ENCODE results near the gene MYMX. TPM values are rescaled to one million over a fixed set of nuclear protein-coding genes. Genes with fewer than 3 reads are reported as not detected.

The MYMX gene
- polyA plus RNA-seq, 1 donor from 2014 or later, result not detected

DNA sequence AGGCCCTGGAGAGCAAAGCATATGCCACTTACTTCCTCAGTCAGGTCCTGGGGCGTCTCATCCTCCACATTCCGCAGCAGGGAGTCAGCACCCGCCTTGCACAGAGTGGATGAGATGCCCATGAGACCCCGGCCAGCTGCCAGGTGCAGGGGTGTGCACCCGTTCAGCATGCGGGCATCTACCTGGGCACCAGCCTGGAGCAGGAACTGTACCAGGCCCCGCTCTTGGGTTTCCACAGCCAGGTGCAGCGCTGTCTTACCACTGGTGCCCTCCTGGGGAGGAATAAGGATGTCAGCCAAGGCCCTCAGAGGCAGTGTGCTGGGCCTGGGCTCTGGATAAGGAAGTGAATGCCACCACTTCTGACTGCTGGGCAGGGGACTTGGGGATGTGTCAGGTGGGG lies 43.3 kb downstream of the MYMX start:
- Histone ChIP-seq H3K9ac (ENCODE audit: low read length) (no peak overlapping the region), H3K9me2 (ENCODE audit: insufficient read depth, low read length) (no peaks in the 10 kb centered on the region), H3K9me3 (ENCODE audit: low read length) (no peaks in the 10 kb centered on the region), H4K20me1 (ENCODE audit: insufficient read depth) (peaks cover 4% of the 10 kb centered on the region), H3K4me2 (ENCODE audit: low read length) (no peak overlapping the region), H3K27me3 (ENCODE audit: insufficient read depth, low read depth, low read length) (no peaks in the 10 kb centered on the region), H3F3A (ENCODE audit: insufficient read depth, low read length, poor library complexity, severe bottlenecking) (no peaks in the 10 kb centered on the region), H3K4me3 (ENCODE audit: low read length) (no peak overlapping the region), H3K36me3 (ENCODE audit: insufficient read depth, low read length) (no peaks in the 10 kb centered on the region), H2AFZ (ENCODE audit: low read depth, low read length) (no peak overlapping the region), H3K27ac (ENCODE audit: low read length) (no peak overlapping the region), H3K79me2 (replicated peaks; ENCODE audit: insufficient read depth, low read length) (peaks cover 33% of the 10 kb centered on the region)
- no peak for TF ChIP-seq SMC3 (conservative IDR thresholded peaks at IDR 0.05; ENCODE audit: poor library complexity)
- TF ChIP-seq POLR2AphosphoS5 (IDR thresholded peaks at IDR 0.05), result no peak
- TF ChIP-seq EZH2 (IDR thresholded peaks at IDR 0.05; ENCODE audit: borderline replicate concordance, insufficient read depth, low read length, poor library complexity, severe bottlenecking), result no peak

DNA sequence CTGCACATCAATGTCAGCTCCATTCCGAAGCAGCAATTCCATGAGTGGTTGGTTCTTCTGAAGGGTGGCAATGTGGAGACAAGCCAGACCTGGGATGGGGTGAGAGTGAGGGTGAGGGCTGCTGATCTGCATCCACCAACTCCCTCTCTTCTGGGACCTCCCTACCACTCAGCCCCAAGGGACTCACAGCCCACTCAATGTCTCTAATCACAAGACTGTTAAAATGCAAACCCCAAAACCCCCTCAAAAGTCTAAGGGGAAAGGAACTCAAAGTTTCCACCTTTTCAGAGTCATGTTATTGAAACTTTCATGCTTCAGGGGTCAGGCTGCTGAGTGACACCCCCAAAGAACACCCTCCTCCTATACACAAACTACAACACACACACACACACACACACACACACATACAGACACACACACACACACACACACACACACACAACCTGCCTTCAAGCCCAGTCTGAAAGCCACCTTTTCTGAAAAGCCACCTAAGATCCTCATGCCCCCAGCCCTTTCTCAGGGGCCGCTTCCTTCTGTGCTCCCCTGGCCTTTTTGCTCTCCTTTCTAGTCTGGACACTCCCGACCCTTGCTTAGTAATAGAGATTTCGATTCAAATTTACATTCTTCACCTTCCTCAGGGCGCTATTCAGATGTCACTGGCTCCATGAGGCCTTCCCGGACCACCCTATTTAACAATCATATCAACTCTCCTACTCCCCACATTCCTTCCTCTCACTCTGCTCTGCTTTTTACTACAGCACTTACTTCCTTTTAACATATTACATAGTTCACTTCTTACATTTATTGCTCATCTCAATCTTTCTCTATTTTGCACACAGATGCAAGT lies 43.9 kb downstream of the MYMX start:
- Histone ChIP-seq H3K9ac (ENCODE audit: low read length) (no peak overlapping the region), H3K36me3 (ENCODE audit: insufficient read depth, low read length) (no peaks in the 10 kb centered on the region), H3K27ac (ENCODE audit: low read length) (no peak overlapping the region), H3K4me2 (ENCODE audit: low read length) (no peak overlapping the region), H3F3A (ENCODE audit: insufficient read depth, low read length, poor library complexity, severe bottlenecking) (no peaks in the 10 kb centered on the region), H3K27me3 (ENCODE audit: insufficient read depth, low read depth, low read length) (no peaks in the 10 kb centered on the region), H3K9me2 (ENCODE audit: insufficient read depth, low read length) (no peaks in the 10 kb centered on the region), H3K9me3 (ENCODE audit: low read length) (no peaks in the 10 kb centered on the region), H3K79me2 (replicated peaks; ENCODE audit: insufficient read depth, low read length) (peaks cover 27% of the 10 kb centered on the region), H2AFZ (ENCODE audit: low read depth, low read length) (no peak overlapping the region), H3K4me3 (ENCODE audit: low read length) (no peak overlapping the region), H4K20me1 (ENCODE audit: insufficient read depth) (peaks cover 4% of the 10 kb centered on the region)
- TF ChIP-seq EP300 (conservative IDR thresholded peaks at IDR 0.05; ENCODE audit: poor library complexity, severe bottlenecking), result no peak
- no peak for TF ChIP-seq TAF1 (IDR thresholded peaks at IDR 0.05; ENCODE audit: low read depth)
- TF ChIP-seq EZH2 (IDR thresholded peaks at IDR 0.05; ENCODE audit: borderline replicate concordance, insufficient read depth, low read length, poor library complexity, severe bottlenecking), result no peak
- TF ChIP-seq, protein P1, sequence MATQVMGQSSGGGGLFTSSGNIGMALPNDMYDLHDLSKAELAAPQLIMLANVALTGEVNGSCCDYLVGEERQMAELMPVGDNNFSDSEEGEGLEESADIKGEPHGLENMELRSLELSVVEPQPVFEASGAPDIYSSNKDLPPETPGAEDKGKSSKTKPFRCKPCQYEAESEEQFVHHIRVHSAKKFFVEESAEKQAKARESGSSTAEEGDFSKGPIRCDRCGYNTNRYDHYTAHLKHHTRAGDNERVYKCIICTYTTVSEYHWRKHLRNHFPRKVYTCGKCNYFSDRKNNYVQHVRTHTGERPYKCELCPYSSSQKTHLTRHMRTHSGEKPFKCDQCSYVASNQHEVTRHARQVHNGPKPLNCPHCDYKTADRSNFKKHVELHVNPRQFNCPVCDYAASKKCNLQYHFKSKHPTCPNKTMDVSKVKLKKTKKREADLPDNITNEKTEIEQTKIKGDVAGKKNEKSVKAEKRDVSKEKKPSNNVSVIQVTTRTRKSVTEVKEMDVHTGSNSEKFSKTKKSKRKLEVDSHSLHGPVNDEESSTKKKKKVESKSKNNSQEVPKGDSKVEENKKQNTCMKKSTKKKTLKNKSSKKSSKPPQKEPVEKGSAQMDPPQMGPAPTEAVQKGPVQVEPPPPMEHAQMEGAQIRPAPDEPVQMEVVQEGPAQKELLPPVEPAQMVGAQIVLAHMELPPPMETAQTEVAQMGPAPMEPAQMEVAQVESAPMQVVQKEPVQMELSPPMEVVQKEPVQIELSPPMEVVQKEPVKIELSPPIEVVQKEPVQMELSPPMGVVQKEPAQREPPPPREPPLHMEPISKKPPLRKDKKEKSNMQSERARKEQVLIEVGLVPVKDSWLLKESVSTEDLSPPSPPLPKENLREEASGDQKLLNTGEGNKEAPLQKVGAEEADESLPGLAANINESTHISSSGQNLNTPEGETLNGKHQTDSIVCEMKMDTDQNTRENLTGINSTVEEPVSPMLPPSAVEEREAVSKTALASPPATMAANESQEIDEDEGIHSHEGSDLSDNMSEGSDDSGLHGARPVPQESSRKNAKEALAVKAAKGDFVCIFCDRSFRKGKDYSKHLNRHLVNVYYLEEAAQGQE (IDR thresholded peaks at IDR 0.05; ENCODE audit: borderline replicate concordance), result no peak
- TF ChIP-seq POLR2AphosphoS5 (IDR thresholded peaks at IDR 0.05), result no peak
- TF ChIP-seq SMC3 (conservative IDR thresholded peaks at IDR 0.05; ENCODE audit: poor library complexity), result no peak
- TF ChIP-seq MXI1 (conservative IDR thresholded peaks at IDR 0.05; ENCODE audit: poor library complexity, severe bottlenecking), result no peak
- no peak for TF ChIP-seq RAD21 (conservative IDR thresholded peaks at IDR 0.05)
- TF ChIP-seq, protein P2, sequence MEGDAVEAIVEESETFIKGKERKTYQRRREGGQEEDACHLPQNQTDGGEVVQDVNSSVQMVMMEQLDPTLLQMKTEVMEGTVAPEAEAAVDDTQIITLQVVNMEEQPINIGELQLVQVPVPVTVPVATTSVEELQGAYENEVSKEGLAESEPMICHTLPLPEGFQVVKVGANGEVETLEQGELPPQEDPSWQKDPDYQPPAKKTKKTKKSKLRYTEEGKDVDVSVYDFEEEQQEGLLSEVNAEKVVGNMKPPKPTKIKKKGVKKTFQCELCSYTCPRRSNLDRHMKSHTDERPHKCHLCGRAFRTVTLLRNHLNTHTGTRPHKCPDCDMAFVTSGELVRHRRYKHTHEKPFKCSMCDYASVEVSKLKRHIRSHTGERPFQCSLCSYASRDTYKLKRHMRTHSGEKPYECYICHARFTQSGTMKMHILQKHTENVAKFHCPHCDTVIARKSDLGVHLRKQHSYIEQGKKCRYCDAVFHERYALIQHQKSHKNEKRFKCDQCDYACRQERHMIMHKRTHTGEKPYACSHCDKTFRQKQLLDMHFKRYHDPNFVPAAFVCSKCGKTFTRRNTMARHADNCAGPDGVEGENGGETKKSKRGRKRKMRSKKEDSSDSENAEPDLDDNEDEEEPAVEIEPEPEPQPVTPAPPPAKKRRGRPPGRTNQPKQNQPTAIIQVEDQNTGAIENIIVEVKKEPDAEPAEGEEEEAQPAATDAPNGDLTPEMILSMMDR (IDR thresholded peaks at IDR 0.05; ENCODE audit: poor library complexity, severe bottlenecking), result no peak

All from neural cell (in vitro differentiated cells).